Right hindlimb (tissue), 1 donor: ENCODE results near the gene FBP2.

Experiments
- DNase-seq: peaks from one replicate; pipeline ENCODE4 v3.0.0-alpha.2; 2018

FBP2 gene

GRCh38 chr9:94593459-94594345 is at the start of gene FBP2:
FBP2 (minus strand) TSS chr9:94593824; CDS start chr9:94593726, 98 bp downstream.
- DNase-seq: no peak

GRCh38 chr9:94643176-94643575 is 49.6 kb upstream of the FBP2 start:
- DNase-seq: no peak

GRCh38 chr9:94642501-94642900 is 48.9 kb upstream of the FBP2 start:
- DNase-seq: no peak

GRCh38 chr9:94639999-94640376 is 46.4 kb upstream of the FBP2 start:
- peak; percentile 23 for DNase-seq

- peak; percentile 54 for DNase-seq
These were observed 45.7 kb upstream of the FBP2 start, which contains the start of gene FBP1 for GRCh38 chr9:94639061-94639998. FBP1 (minus strand) TSS chr9:94639518; CDS start chr9:94639310, 208 bp downstream.

GRCh38 chr9:94638335-94639060 is 44.9 kb upstream of the FBP2 start:
- DNase-seq: no peak

GRCh38 chr9:94632737-94633136 is 39.1 kb upstream of the FBP2 start:
- DNase-seq: peak; percentile 64

GRCh38 chr9:94631599-94631998 is 38.0 kb upstream of the FBP2 start:
- DNase-seq: no peak

- no peak for DNase-seq
These were observed 37.2 kb upstream of the FBP2 start for GRCh38 chr9:94630833-94631232.

GRCh38 chr9:94630281-94630680 is 36.7 kb upstream of the FBP2 start:
- DNase-seq: no peak

GRCh38 chr9:94627287-94627686 is 33.7 kb upstream of the FBP2 start:
- DNase-seq: no peak

GRCh38 chr9:94625835-94626234 is 32.2 kb upstream of the FBP2 start:
- no peak for DNase-seq

- DNase-seq: no peak
These were observed 31.0 kb upstream of the FBP2 start for GRCh38 chr9:94624629-94625028.

GRCh38 chr9:94623253-94623652 is 29.6 kb upstream of the FBP2 start:
- no peak for DNase-seq

GRCh38 chr9:94622087-94622800 is 28.6 kb upstream of the FBP2 start:
- DNase-seq: peak; percentile 47

GRCh38 chr9:94619026-94619425 is 25.4 kb upstream of the FBP2 start:
- no peak for DNase-seq

- no peak for DNase-seq
These were observed 19.4 kb upstream of the FBP2 start for GRCh38 chr9:94613003-94613402.

GRCh38 chr9:94612071-94612470 is 18.4 kb upstream of the FBP2 start:
- DNase-seq: no peak

GRCh38 chr9:94611638-94612068 is 18.0 kb upstream of the FBP2 start:
- no peak for DNase-seq

GRCh38 chr9:94610181-94610606 is 16.6 kb upstream of the FBP2 start:
- no peak for DNase-seq

- DNase-seq: no peak
These were observed 13.7 kb upstream of the FBP2 start for GRCh38 chr9:94607423-94607691.
